ENCODE measurements around the gene SMC3.

- TF ChIP-seq CTCF (IDR thresholded peaks at IDR 0.05 in 2 of 3, conservative IDR thresholded peaks at IDR 0.05 in 1 of 3; ENCODE audit: borderline replicate concordance in 1 of 3, insufficient read depth in 1 of 3, low read depth in 2 of 3, low read length in 2 of 3), result no peak
- TF ChIP-seq POLR2AphosphoS5 (IDR thresholded peaks at IDR 0.05; ENCODE audit: low read depth, low read length), result no peak
- TF ChIP-seq CEBPB (IDR thresholded peaks at IDR 0.05; ENCODE audit: low read depth), result no peak
Measured at GRCh38 chr10:110625951-110626855, 58.7 kb downstream of the SMC3 start.

All from HCT116 (cell line).